Inflammatory macrophage treated with lipopolysaccharide for 1 hour (primary cell): Measurements from ENCODE around the gene HSPA1A.
"Not testable (repeated sequence)": the region's sequence is repeated elsewhere in the genome, so short reads cannot be mapped to it uniquely, and the experiment has no call there.

Experiments
- DNase-seq, 2 donors: peaks; one replicate each; pipeline ENCODE4 v3.0.0-alpha.2; 2020 to 2022

Gene HSPA1A

DNA sequence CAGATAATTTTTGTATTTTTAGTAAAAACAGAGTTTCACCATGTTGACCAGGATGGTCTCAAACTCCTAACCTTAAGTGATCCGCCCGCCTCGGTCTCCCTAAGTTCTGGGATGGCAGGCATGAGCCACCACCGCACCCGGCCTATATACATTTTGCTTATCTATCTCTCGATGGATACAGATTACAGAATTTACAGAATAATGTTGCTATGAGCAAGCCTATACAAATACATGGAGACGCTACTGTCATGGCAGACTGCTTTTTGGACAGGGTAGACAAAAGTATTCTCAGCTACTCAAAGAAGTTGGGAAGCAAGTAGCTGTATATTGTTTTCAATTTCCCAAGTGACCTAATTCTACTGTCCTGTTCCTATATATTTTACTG is 1.9 kb upstream of the HSPA1A start:
- no peak for DNase-seq

DNA sequence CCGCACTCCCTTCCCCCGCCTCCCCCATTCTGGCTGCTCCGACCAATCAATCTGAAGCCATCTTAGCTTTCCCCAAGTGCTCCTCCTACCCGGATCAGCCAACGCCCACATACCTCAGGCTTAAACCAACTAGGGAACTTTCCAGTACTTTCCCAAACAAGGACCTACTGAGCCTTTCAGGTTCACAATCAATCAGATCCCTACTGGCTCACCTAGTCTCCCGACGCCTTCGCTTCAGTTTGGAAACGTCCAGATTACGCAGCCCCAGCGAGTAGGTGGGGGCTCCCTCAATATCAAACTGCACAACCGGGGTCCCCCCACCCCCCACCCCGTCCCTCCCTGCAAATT is 692 bp upstream of the HSPA1A start:
- DNase-seq: peak; percentile 97 to 100

DNA sequence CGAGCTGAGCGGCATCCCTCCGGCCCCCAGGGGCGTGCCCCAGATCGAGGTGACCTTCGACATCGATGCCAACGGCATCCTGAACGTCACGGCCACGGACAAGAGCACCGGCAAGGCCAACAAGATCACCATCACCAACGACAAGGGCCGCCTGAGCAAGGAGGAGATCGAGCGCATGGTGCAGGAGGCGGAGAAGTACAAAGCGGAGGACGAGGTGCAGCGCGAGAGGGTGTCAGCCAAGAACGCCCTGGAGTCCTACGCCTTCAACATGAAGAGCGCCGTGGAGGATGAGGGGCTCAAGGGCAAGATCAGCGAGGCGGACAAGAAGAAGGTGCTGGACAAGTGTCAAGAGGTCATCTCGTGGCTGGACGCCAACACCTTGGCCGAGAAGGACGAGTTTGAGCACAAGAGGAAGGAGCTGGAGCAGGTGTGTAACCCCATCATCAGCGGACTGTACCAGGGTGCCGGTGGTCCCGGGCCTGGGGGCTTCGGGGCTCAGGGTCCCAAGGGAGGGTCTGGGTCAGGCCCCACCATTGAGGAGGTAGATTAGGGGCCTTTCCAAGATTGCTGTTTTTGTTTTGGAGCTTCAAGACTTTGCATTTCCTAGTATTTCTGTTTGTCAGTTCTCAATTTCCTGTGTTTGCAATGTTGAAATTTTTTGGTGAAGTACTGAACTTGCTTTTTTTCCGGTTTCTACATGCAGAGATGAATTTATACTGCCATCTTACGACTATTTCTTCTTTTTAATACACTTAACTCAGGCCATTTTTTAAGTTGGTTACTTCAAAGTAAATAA is 2.0 kb downstream of the HSPA1A start:
- peak in 1 of 2 donors; percentile 52 for DNase-seq

DNA sequence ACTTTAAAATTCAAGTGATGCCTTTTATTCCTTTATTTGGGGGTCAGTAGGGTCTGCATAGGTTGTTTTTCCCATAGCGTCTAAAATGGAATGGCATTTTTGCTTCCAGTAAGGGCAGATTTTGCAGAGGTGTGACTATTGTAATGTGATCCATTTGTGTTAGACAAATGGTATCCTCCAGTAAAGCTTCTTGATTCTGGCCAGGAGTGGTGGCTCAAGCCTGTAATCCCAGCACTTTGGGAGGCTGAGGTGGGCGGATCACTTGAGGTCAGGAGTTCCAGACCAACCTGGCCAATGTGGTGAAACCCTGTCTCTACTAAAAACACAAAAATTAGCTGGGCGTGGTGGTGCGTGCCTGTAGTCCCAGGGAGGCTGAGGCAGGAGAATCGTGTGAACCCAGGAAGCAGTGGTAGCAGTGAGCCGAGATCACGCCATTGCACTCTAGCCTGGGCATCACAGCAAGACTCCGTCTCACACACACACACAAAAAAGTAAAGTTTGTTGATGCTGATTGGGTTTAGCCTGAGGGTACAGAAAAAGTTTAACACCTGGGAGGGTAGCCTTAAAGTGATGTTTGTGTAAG is 2.7 kb downstream of the HSPA1A start:
- not testable (repeated sequence) for DNase-seq

DNA sequence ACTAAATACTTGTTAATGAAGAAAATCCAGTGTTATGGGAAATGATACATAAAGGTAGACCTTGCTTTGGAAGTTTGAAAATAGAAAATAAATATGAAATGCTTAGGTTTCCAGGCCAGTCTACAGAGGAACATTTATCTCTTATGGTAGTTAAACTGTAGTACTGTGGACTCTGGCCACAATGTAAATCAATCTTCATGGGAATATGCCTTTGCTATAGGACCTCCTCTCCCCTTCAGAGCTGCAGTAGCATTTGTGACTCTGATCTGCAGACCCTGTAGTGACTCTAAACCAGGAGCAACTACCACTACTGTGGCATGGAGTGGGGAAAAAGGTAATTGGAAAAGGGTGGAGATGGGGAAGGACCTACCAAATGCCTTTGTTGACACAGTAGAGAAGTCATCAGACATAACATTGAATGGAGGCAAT is 4.5 kb downstream of the HSPA1A start:
- no peak for DNase-seq

GRCh38 chr6:31820399-31820798 is 5.1 kb downstream of the HSPA1A start:
- not testable (repeated sequence) for DNase-seq

DNA sequence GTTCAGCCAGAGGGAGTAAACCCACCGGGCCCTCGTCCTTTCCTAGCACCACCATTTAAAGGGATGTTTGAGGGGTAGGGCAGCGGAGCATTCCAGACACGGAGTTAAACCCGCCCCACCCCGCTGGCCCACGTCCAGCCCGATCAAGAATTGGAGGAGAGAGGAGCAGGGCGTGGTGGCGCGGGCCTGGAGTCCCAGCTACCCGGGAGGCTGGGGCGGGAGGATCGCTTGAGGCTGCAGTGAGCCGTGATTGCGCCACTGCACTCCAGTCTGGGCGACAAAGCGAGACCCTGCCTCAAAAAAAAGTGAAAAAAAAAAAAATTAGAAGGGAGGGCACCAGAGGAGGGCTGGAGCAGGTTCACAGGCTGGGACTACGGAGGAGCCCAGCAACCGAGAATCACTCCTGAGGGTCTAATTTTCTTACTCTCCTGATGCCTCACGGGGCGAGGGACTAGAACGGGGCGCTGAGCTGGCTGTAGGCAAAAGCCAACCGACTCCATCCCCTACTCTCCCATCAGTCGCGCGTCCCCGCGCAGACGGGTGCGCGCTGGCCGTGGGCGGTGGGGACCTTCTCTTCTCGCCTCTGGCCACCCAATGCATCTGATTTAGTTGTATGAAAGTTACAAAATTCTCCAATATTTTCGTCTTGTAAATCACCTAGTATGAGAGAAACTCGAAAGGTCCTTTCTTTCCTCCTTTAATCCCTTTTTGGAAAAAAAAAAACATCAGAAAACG is 6.1 kb downstream of the HSPA1A start:
- DNase-seq: peak; percentile 67 to 76

DNA sequence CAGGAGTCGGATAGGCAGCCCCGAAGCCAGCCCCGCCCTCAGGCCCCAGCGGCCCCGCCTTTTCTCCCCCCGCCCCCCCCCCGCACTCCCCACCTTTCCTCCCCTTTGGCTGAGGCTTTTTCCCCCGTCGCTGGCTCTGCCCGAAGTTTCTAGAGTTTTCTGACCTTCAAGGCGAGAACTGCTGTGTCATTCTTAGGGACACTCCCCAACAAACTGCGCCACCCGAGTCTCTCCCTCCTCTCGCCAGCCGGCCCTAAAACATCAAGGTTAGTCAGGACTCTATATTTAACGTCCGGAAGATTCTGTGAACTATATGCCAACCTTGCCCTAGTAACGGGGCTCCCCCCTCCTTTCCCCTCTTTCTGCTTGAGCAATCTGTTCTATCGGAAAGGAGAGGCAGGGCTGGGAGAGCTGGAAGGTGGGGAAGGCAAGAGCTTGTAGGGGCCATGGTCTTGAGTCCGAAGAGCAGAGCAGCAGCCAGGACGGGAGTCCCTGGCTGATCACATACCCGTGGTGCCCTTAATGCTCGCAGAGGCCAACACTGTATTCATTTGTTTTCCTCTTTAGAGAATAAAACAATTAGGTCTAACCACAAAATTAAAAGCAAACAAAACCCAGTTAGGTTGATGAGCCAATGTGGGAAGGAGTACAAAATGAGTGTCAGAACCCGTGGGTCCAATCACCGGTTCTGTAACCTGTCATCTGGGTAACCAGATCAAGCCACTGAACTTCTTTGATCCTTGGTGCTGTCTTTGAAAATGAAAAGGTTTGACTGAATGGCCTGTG is 6.9 kb downstream of the HSPA1A start:
- peak; percentile 86 to 97 for DNase-seq

DNA sequence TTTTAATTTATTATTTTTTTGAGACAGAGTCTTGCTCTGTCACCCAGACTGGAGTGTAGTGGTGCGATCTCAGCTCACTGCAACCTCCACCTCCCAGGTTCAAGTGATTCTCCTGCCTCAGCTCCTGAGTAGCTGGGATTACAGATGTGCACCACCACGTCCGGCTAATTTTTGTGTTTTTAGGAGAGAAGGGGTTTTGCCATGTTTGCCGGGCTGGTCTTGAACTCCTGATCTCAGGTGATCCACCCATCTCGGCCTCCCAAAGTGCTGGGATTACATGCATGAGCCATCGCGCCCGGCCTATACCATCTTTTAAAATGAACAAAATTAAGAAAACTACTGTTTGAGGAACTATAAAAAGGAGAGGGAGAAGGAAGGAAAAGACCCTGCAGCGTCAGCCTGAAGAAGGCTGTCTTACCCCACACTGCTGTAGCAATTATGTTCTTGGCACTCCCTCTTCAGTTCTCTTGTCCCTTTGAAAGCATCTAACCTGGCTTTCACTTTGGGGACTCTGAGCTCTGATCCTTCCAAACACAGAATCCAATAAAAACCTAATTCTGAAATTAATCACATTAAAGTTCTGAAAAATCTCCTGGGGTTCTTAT is 8.4 kb downstream of the HSPA1A start:
- DNase-seq: peak in 1 of 2 donors; percentile 35

DNA sequence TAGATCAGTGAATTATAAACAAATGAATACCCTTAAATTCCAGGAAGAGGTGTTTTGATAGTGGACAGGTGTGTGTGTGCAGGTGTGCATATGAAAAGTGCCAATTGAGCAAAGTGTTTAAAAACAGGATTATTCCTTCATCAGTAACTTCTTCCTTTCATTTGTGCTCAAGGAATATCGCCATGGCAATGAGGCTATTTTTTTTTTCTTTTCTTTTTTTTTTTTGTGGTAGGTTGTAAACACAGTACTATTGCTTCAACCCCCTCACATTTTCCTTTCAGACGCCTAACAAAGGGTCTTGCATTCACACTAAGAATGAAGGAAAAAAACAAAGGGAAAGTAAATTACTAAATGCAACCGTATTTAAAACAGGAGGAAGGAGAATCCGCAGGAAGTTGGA is 10.2 kb downstream of the HSPA1A start:
- DNase-seq: no peak

GRCh38 chr6:31826793-31827285 is 11.5 kb downstream of the HSPA1A start:
- peak in 1 of 2 donors; percentile 36 for DNase-seq

DNA sequence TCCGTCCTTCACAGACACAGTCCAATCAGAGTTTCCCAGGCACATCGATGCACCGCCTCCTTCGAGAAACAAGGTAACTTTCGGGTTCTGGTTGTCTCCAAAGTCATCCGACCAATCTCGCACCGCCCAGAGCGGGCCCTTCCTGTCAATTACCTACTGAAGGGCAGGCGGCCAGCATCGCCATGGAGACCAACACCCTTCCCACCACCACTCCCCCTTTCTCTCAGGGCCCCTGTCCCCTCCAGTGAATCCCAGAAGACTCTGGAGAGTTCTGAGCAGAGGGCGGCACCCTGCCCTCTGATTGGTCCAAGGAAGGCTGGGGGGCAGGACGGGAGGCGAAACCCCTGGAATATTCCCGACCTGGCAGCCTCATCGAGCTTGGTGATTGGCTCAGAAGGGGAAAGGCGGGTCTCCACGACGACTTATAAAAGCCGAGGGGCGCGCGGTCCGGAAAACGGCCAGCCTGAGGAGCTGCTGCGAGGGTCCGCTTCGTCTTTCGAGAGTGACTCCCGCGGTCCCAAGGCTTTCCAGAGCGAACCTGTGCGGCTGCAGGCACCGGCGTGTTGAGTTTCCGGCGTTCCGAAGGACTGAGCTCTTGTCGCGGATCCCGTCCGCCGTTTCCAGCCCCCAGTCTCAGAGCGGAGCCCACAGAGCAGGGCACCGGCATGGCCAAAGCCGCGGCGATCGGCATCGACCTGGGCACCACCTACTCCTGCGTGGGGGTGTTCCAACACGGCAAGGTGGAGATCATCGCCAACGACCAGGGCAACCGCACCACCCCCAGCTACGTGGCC is 12.1 kb downstream of the HSPA1A start, which contains the start of gene HSPA1B:
TSS of gene HSPA1B (plus strand) at position 453 of the 794 bp plus-strand sequence. CDS start at position 666, 213 bp downstream.
- DNase-seq: peak; percentile 96 to 98

GRCh38 chr6:31829633-31830283 is 14.4 kb downstream of the HSPA1A start:
- DNase-seq: peak; percentile 41 to 74

GRCh38 chr6:31830886-31831335 is 15.6 kb downstream of the HSPA1A start:
- DNase-seq: no peak

DNA sequence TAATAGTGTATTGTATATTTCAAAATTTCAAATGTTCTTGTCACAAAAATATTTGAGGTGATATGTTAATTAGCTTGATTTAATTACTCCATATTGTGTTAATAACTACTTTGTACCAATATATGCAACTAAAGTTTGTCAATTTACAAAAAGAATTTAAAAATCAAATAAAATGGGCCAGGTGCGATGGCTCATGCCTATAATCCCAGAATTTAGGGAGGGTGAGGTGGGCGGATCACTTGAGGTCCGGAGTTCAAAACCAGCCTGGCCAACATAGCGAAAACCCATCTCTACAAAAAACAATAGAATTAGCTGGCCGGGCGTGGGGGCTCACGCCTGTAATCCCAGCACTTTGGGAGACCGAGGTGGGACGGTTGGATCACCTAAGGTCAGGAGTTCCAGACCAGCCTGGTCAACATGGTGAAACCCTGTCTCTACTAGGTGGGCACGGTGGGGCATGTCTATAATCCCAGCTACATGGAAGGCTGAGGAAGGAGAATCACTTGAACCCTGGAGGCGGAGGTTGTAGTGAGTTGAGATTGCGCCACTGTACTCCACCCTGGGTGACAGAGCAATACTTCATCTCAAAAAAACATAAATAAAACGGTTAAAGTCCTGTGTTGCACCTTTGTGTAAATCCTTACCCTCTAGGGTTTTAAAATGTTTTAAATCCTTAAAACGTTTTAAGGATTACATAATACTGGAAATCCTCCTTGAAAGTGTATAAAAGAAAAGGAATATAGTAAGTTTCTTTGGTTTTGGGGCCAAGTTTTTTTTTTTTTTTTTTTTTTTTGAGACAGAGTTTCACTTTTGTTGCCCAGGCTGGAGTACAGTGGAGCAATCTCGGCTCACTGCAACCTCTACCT is 16.2 kb downstream of the HSPA1A start:
- DNase-seq: peak; percentile 69 to 76

DNA sequence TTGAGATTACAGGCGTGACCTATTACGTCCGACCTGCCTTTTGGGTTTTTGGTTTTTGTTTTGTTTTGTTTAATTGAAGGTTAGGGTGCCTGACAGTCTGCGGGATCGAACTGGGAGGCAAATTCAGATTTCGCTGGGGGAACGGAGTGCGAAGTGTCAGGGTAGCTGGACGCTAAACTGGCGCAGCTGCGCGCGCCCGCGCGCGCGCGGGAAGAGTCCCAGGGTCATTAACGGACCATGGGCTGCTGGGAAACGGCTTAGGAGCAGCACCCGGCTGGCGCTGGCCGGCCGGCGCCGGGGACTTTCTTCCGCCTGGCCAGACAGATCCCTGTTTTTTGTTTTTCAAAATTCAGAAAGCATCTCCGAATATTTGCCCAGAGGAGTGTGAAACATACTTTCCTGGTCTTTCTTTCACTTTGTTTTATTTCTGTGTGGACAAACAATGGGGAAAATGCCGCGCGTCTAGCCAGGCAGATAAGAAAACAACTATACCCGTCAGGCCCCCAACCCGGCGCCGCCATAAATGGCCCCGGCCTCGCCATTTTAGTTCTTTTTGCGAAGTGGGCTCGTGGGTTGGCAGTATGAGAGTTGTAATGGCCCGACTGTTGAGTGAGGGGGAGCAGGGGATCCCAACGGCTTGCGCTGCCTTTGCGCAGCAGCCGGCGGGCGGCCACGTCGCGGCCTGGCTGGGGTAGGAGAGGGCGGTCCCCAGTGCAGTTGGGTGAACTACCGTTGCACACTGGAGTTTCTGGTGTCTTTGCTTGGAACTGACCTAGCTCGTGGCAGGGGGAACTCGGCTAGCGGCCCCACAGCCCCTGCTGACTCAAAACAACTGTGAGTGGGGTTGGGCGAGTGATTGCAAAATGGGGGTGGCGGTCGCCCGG is 19.3 kb downstream of the HSPA1A start:
- DNase-seq: peak; percentile 76 to 91

GRCh38 chr6:31836047-31836473 is 20.7 kb downstream of the HSPA1A start:
- DNase-seq: no peak
